ENCODE results near the gene NDFIP1.

- TF ChIP-seq CTCF (optimal IDR thresholded peaks at IDR 0.05 in 1 of 3, IDR thresholded peaks at IDR 0.05 in 1 of 3, conservative IDR thresholded peaks at IDR 0.05 in 1 of 3; ENCODE audit: extremely low read depth in 1 of 3, insufficient read depth in 2 of 3, low read length in 3 of 3), result no peak
- TF ChIP-seq EZH2 (IDR thresholded peaks at IDR 0.05; ENCODE audit: low read length), result no peak
These were observed 7.5 kb downstream of the NDFIP1 start for GRCh38 chr5:142115937-142116614.
